ENCODE results near the gene OR1J2.

DNA sequence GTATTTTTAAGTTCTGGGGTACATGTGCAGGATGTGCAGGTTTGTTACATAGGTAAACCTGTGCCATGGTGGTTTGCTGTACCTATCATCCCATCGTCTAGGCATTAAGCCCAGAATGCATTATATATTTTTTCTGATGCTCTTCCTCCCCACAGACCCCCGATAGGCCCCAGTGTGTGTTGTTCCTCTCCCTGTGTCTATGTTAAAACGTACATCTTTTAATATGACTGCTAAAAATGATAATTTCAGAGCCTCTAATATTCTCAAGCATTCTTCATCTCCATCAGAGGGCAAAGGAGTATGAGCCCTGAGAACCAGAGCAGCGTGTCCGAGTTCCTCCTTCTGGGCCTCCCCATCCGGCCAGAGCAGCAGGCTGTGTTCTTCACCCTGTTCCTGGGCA, at the start of gene OR1J2:
- TF ChIP-seq, protein P1, sequence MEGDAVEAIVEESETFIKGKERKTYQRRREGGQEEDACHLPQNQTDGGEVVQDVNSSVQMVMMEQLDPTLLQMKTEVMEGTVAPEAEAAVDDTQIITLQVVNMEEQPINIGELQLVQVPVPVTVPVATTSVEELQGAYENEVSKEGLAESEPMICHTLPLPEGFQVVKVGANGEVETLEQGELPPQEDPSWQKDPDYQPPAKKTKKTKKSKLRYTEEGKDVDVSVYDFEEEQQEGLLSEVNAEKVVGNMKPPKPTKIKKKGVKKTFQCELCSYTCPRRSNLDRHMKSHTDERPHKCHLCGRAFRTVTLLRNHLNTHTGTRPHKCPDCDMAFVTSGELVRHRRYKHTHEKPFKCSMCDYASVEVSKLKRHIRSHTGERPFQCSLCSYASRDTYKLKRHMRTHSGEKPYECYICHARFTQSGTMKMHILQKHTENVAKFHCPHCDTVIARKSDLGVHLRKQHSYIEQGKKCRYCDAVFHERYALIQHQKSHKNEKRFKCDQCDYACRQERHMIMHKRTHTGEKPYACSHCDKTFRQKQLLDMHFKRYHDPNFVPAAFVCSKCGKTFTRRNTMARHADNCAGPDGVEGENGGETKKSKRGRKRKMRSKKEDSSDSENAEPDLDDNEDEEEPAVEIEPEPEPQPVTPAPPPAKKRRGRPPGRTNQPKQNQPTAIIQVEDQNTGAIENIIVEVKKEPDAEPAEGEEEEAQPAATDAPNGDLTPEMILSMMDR (IDR thresholded peaks at IDR 0.05), result no peak
- TF ChIP-seq POLR2A (IDR thresholded peaks at IDR 0.05) (no peak), POLR2AphosphoS5 (IDR thresholded peaks at IDR 0.05) (no peak)

Measured in suprapubic skin (tissue), 4 donors.